GM21423 (cell line): ENCODE measurements around the gene CCDC142.

ENCODE experiments used
- ATAC-seq: cut with Tn5 transposase; IDR thresholded peaks from one replicate; pipeline ENCODE4 v1.9.1; 2021; ENCODE audit warnings: mild to moderate bottlenecking, moderate library complexity; ENCODE audit not compliant: unreplicated experiment

CCDC142 gene, protein sequence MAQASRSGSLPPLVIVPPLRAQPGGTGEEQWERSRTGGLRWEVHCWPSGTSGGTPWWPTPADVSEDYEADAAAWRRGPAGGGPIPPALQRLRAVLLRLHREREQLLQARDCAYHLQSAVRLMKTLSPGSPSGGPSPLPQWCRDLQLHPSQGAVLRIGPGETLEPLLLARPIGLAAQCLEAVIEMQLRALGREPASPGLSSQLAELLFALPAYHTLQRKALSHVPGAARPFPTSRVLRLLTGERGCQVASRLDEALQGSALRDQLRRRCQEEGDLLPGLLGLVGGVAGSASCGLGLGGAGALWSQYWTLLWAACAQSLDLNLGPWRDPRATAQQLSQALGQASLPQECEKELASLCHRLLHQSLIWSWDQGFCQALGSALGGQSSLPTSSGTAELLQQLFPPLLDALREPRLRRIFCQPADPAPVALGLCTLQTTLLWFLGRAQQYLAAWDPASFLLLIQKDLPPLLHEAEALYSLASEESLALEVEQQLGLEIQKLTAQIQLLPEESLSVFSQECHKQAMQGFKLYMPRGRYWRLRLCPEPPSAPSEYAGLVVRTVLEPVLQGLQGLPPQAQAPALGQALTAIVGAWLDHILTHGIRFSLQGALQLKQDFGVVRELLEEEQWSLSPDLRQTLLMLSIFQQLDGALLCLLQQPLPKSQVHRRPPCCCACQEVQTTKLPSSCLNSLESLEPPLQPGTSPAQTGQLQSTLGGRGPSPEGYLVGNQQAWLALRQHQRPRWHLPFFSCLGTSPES

DNA sequence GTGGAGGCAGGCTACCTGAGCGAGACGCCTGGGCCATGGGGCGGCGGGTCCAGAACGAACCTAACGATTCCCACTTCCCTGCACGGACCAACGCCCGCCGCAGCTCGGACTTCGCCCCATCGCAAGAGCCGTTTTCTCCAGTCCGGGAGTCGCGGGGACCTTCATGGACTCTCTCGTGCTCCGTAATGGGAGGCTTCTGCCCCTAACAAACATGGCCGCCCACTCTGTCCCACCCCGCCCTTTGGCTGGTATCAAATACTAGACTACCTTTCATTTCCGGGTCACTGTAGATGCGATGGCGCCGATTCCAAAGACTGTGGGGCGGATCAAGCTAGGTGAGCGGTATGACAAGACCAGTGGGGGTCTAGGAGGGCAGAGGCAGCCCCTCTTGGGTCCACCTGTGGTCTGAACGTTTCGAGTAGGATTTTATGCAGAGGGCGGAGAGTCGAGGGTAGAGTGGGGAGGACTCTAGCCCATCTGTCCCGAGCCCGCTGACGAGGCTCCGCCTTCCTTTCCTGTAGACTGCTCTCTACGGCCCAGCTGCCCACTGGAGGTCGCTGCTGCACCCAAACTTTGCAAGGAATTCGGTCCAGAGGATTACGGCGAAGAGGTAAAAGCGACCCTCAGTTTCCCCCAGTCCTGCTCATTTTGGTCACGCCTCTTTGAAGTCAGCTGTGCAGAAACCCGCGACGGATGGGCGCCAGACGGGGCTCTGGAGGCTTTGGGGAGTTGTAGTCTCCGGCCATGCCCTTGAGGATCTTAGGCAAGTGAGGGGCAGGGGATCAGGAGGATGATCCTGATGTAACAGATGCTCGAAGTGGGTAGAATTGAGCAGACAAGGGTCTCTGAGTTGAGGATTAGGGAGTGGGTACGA is at the start of gene CCDC142, which contains the start of gene TTC31:
Gene CCDC142, minus strand, starts transcription at position 198 of the 874 bp plus-strand sequence. Its CDS starts 161 bp downstream, at position 37.
Gene TTC31, plus strand, starts transcription at position 281 of the 874 bp plus-strand sequence. Its CDS starts 15 bp downstream, at position 296.
- peak; percentile 93 for ATAC-seq

DNA sequence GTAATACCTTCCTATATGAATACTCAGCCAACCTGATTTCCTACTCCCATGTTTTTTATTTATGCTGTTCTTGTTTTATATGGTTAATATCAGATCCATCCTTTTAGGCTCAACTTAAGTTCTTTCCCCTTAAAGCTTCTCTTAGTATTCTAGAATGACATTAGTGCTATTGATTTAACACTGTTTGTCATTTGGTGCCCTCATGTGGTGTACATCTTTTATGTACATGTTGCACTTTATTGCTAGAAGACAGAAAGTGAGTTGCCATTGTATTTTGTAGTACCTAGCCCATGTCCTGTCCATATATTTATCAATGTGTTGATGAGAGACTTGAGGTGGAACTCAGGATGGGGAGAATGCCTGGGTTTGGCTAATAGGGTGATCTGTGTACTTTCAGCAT is 49.4 kb upstream of the CCDC142 start:
- ATAC-seq, result no peak

DNA sequence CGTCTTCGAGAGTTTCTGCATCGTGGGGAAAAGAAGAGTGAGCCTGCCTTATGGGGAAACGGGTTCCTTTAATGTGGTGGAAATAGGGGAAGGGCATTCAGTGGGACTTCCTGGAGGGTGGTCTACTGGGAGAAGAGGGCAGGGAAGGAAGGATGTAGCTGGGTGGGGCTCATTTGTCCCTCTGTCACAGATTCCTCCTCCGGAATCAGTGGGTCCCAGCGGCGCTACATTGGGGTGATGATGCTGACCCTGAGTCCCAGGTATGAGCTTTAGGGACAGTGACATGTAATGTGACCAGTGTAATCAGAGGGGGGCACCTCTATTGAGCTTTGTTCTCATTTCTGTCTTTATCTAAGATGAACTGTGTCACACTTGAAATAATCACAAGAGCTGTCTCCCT is 48.9 kb upstream of the CCDC142 start:
- no peak for ATAC-seq

DNA sequence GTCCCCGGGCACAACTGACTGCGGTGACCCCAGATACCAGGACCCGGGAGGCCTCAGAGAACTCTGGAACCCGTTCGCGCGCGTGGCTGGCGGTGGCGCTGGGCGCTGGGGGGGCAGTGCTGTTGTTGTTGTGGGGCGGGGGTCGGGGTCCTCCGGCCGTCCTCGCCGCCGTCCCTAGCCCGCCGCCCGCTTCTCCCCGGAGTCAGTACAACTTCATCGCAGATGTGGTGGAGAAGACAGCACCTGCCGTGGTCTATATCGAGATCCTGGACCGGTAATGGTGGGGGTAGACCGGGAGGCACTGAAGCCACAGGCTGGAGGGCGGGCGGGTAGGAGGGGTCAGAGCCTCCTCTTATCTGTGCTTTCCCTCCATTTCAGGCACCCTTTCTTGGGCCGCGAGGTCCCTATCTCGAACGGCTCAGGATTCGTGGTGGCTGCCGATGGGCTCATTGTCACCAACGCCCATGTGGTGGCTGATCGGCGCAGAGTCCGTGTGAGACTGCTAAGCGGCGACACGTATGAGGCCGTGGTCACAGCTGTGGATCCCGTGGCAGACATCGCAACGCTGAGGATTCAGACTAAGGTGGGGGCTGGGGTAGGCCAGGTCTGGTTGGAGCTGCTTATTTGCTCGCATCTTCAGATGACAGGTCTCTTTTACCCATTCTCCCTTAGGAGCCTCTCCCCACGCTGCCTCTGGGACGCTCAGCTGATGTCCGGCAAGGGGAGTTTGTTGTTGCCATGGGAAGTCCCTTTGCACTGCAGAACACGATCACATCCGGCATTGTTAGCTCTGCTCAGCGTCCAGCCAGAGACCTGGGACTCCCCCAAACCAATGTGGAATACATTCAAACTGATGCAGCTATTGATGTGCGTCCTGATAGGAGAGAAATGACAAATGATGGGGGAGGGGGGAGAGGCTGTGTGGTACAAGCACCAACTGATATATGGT is 47.7 kb upstream of the CCDC142 start:
- peak; percentile 30 for ATAC-seq

DNA sequence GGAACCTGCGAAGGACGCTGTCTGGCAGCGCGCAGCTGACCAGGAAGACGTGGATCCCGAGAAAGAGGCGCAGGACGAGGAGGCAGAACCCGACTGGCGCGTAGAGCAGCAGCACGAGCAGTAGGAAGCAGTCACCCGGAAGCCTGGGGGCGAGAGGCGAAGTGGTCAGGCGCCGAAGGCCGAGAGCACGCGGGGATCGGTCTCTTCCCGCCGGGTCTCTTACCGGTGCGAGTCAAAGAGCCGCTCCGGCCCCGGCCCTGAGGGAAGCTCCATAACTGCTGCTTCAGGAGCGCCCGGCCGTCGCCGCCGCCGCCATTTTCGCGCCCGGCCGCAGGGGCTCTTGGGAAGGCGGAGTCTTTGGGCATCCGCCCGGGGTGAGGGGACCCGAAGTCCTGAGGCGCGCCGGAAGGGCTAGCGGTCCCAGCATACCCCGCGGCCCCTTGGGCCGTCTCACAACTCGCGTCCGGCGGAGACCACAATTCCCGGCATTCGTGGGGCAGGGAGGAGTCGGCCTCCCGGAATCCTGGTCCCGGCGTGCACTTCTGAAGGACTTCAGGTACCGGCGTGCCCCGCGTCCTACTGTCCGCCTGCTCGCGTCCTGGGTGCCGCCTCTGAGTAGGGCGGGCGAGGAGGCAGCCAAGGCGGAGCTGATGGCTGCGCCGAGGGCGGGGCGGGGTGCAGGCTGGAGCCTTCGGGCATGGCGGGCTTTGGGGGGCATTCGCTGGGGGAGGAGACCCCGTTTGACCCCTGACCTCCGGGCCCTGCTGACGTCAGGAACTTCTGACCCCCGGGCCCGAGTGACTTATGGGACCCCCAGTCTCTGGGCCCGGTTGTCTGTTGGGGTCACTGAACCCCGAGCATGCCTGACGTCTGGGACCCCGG is 46.8 kb upstream of the CCDC142 start, which contains the start of the genes AUP1 and HTRA2:
Gene AUP1, minus strand, starts transcription at position 350 of the 882 bp plus-strand sequence. Its CDS starts 77 bp downstream, at position 273.
Gene HTRA2, plus strand, starts transcription at position 577 of the 882 bp plus-strand sequence. Its CDS starts 74 bp downstream, at position 651.
- peak; percentile 80 for ATAC-seq

DNA sequence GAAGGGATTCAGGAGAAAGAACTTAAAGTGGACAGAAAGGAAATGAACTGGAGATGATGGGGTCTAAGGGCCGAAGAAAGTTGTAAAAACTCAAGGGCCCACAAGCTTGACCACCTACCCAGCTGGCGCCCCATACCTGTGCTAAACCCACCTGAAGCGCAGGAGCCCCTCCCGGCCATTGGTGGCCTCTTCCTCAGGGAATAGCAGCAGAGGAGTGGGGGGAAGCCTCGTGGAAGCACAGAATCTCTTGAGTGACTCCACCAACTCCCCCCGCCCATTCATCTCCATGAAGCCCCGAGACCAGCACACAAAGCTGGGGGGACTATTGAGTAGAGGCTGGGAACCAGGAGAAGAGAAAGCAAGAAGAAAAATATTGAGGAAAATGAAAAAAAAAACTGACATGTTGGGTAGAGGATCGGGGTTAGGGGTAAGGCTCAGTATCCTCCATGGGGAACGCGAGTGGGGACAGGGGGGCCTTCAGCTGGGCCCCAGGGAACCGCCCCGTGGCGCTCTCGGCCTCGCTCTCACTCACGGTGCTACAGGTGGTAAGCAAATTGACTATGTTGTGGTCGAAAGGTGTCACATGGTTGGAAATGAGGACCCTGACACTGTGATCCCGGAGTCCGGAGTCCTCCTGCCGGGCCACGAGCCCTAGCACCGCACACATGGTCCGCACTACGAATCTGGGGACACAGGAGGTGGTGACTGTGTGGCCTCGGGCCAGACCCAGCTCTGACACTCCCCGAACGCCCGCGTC is 46.0 kb upstream of the CCDC142 start:
- peak; percentile 8 for ATAC-seq

DNA sequence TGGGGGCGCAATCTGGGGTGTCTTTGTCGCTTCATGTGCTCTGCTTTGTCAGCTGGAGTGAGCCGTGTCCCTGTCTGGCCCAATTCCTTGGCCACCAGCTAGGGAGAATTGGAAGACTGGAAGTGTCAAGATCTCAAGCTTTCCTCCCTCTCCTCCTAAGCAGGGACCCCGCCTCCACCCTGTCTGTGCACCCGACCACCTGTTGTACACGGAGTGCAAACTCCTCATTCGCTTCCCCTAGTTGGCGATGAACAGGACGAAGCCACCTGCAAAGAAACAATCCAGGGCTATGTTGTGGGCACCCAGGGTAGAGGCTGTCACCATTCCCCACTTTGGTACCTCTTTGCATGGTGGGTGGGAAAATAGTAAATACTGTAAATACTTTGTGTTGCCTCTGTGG is 44.9 kb upstream of the CCDC142 start:
- ATAC-seq, result no peak

DNA sequence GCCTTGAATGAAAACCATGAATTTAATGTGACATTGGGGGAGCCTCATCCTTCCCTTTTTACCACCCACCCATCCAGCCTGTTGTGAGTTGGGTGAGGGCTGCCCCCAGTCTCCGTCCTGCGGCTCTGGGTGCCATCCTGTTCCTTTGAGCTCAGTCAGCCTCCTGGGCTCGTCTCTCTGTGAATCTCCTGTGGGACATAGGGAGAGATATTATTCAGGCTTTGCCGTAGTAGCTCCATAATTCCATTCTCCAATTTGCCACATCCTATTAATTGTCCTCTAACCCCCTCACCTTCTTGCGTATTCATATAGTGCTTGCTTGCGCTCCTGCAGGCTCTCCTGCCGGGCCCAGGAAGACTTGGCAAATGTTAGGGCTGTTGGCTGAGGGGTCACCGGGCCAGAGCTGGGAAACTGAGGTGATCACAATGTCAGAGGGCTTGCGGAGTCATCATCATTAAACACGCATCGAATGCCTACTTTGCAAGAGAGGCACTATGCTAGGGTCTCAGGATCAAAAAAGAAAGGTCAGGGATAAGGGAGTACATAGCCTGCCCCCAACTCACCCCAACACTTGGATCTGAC is 43.9 kb upstream of the CCDC142 start:
- no peak for ATAC-seq

DNA sequence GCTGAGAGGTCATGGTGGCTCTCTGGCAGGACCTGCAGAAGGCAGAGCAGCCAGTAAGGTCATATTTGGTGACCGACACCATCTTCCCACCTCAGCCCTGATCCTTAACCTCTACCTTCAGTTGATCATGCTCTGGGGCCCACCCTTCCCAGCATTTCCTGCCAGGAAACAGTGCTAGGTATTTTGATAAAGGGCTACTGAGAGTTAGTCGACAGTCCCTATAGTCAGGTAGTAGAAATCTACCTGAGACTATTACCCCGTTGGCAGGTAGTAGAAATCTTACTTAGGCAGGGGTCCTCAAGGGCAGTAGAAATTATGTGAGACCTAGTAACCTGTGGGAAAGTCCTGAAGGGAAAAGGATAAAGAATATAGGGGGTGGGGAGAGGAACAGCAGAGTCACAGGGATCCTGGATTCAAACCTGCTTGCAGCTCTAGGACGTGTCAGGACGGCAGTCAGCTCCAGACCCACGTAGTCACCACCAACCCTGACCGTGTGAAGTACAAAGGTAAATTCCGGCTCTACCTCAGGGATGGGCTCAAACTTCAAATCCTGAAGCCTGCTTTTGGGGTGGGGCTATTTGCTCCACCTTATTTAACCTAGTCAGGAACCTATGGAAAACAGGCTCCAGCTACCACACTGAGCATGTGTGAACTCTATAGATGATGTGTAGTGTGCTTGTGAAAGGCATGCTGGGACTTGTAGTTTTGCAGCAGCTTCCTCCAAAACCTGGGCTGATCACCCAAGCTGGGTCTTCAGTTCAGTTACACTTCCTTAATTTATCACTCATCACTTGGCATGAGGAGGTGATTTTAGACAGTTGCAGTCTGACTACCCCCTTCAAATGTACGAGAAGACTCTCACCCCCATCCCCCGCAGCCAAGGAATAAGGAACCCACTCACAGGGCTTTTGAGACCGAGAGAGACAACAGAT is 43.2 kb upstream of the CCDC142 start, which contains the start of gene DQX1:
Gene DQX1, minus strand, starts transcription at position 515 of the 932 bp plus-strand sequence. Its CDS starts 502 bp downstream, at position 13.
- no peak for ATAC-seq

DNA sequence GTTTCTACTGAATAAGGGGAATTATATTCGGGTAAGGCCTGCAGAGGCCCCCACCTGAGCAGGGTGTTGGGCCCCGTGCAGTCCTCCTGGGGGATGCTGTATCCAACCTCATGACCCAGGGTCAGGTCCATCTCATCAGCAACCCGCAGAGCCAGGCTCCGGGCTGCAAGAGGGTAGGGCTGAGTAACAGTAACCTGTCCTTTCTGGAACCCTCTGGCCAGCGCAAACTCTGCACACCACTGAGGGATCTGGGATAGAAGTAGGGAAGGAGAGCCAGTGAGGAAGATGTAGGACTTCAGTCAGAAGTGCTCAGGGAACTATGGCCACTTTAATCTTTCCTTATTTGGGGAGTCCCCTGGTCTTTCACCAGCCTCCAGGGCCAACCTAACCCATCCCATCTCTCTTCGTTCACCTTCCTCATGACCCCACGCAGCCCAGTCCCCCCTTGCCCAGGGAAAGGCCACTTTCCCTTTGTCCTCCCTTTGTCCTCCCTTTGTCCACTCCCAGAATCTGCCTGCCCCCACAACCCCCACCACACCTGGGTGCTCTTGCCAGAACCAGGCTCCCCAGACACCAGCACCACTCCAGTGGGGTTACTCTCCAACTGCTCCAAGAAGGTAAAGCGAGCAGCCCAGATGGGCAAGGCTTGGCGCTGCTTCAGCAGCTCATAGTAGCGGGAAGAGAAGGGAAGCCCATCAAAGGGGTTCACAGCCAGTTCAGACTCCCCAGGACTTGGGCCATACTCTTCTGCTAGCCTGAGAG is 42.3 kb upstream of the CCDC142 start:
- no peak for ATAC-seq

DNA sequence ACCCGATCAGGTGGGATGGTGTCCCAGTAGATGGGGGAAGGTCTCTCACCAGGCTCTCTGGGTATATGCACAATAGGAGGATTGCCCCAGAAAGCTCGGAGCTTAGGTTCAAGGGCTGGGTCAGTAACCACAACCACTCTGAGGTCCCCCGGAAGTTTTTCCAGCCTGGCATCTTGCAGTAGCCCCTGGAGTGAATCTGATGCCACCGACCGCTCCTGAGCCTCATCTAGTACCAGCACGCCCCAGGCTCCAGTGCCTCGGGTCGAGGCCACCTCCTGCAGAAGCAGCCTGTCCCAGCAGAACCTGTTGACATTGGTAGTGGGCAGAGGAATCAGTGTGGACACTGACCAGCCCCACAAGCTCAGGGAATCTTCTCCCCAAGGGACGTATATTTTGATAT is 41.2 kb upstream of the CCDC142 start:
- no peak for ATAC-seq

DNA sequence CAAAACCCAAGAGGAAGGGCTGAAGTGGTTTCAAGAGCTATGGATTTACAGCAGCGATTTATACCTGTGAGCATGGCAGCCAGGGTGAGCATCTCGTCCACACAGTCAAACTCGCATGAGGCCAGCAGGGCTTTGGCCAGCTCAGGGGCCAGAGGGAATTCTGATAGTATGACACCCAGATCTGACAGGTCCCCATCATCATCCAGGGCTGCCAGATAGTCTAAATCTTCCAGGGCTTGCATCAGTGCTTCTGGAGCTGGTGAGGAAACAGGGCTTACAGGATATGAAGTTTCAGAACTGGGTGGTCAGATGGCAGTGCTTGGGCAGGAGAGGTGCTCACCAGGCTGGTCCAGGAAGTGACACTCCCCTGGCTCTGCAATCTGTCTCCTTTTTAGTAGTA is 39.7 kb upstream of the CCDC142 start:
- ATAC-seq, result no peak

DNA sequence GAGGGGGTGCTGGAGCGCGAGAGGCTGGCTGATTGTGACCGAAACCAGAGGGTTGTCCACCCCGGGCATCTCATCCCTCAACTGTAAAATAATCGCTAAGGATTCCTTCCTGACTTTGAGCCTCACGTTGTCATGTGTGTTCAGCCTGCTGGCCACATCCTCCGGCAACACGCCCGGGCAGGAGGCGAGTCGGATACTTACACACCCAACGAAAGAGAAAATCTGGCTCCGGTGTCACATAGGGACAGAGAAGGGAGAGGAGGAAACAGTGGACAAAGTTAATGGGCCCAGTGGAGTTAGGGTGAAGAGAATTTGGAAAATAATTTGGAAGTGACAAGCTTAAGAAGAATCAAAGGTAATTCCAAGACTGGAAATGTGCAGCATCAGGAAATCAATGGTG is 33.9 kb upstream of the CCDC142 start:
- no peak for ATAC-seq

DNA sequence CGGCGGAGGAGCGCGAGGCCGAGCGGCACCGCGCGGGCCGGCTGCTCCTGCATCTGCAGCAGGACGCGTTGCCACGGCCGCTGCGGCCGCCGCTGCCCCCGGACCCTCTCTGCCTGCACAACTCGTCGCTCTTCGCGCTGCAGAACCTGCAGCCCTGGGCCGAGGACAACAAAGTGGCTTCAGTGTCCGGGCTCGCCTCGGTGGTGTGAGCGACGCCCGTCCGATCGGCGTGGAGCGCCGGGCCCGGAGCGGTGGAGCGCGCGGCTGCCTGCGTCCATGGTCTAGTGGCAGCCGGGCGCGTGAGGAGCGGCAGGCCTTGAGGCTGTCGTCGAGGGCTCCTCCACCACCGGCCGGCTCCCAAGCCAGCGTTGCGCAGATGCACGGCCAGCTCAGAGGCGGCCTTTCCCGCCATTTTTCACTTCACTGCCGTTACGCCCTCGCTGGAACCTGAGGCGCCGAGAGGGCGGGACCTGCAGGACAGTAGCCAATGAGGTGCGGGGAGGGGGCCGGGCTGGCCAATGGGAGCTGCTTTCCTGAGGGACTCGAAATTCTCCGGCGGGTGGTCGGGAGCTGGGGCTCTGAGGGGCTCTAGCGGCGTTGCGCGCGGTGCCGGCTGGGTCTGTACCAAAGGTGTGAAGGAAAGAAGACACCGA is 33.3 kb upstream of the CCDC142 start:
- peak; percentile 63 for ATAC-seq
